H1 (cell line): ENCODE measurements around the gene OPRD1. TPM values are rescaled to one million over a fixed set of nuclear protein-coding genes. Genes with fewer than 3 reads are reported as not detected.

ENCODE experiments used
- CTCF ChIA-PET: fragments of 300-600 bp; sonication (Branson Sonifier 250); formaldehyde crosslinking; loops from one replicate; lab custom pipeline; 2021; ENCODE audit not compliant: partially characterized antibody; lab: Charles Lee
- POLR2A ChIA-PET: fragments of 300-600 bp; sonication (Branson Sonifier 250); formaldehyde crosslinking; loops from one replicate; lab custom pipeline; 2021; ENCODE audit warnings: inconsistent platforms; ENCODE audit not compliant: partially characterized antibody; lab: Charles Lee
- DNase-seq, 2 experiments: peaks; one replicate each; pipeline versions ENCODE4 v3.0.0 to v3.0.0-alpha.2; 2010 to 2022; ENCODE audit warnings: low spot score in 2 of 2, low read depth in 1 of 2, mixed read lengths in 1 of 2
- FAIRE-seq: peaks from 2 replicates; lab custom pipeline; 2011; peaks lifted over from hg19 to GRCh38; lab: Jason Lieb, UNC
- H2AFZ ChIP-seq: 2 replicates; pipeline ENCODE4 v1.8.1; 2012; ENCODE audit warnings: low read length, inconsistent platforms
- H2AK5ac ChIP-seq: 2 replicates; pipeline ENCODE4 v1.6.1; 2013; ENCODE audit warnings: low read depth, low read length
- H2BK120ac ChIP-seq: replicated peaks from 2 replicates; pipeline ENCODE3; 2013; ENCODE audit warnings: low read depth, low read length, inconsistent platforms
- H2BK12ac ChIP-seq: 2 replicates; pipeline ENCODE4 v1.6.1; 2013; ENCODE audit warnings: low read depth, low read length
- H2BK15ac ChIP-seq: 2 replicates; pipeline ENCODE4 v1.6.1; 2013; ENCODE audit warnings: low read length
- H2BK20ac ChIP-seq: 2 replicates; pipeline ENCODE4 v1.6.1; 2013; ENCODE audit warnings: low read length
- H2BK5ac ChIP-seq: 2 replicates; pipeline ENCODE4 v1.6.1; 2013; ENCODE audit warnings: low read depth, low read length
- H3K14ac ChIP-seq: 2 replicates; pipeline ENCODE4 v1.6.1; 2013; ENCODE audit warnings: inconsistent platforms; ENCODE audit not compliant: insufficient read length
- H3K18ac ChIP-seq: 2 replicates; pipeline ENCODE4 v1.6.1; 2013; ENCODE audit warnings: low read length; ENCODE audit errors: extremely low read depth
- H3K23ac ChIP-seq: 2 replicates; pipeline ENCODE4 v1.6.1; 2013; ENCODE audit warnings: inconsistent platforms; ENCODE audit not compliant: insufficient read length
- H3K23me2 ChIP-seq: 2 replicates; pipeline ENCODE4 v1.6.1; 2013; ENCODE audit warnings: low read depth, low read length
- H3K27ac ChIP-seq: 2 replicates; pipeline ENCODE4 v1.6.1; 2011; ENCODE audit warnings: low read depth, low read length, inconsistent platforms
- H3K27me3 ChIP-seq, 4 experiments: replicated peaks in 1 of 4; 1 replicate in 1 of 4; 2 replicates in 3 of 4; pipeline versions ENCODE4 v1.6.1 to v1.8.1; 2011 to 2013; ENCODE audit warnings: low read length in 3 of 4, mild to moderate bottlenecking in 3 of 4, inconsistent platforms in 2 of 4, mixed read lengths in 2 of 4, moderate library complexity in 1 of 4; ENCODE audit not compliant: control insufficient read depth in 3 of 4, insufficient read depth in 3 of 4; ENCODE audit errors: extremely low read depth in 1 of 4
- H3K36me3 ChIP-seq, 4 experiments: 2 replicates each; pipeline versions ENCODE4 v1.6.1 to v1.8.1; 2011 to 2013; ENCODE audit warnings: mild to moderate bottlenecking in 4 of 4, low read length in 3 of 4, moderate library complexity in 2 of 4, control low read depth in 1 of 4, inconsistent platforms in 1 of 4; ENCODE audit not compliant: insufficient read depth in 4 of 4, control insufficient read depth in 2 of 4
- H3K4ac ChIP-seq: replicated peaks from 2 replicates; pipeline ENCODE3; 2013; ENCODE audit warnings: low read length, low read depth, mixed read lengths, inconsistent platforms; ENCODE audit not compliant: insufficient read length
- H3K4me1 ChIP-seq, 4 experiments: replicated peaks in 1 of 4; 1 replicate in 1 of 4; 2 replicates in 3 of 4; pipeline versions ENCODE4 v1.6.1 to v1.8.1; 2011 to 2013; ENCODE audit warnings: low read length in 3 of 4, inconsistent platforms in 2 of 4, mixed read lengths in 1 of 4; ENCODE audit not compliant: insufficient read depth in 4 of 4, control insufficient read depth in 3 of 4
- H3K4me2 ChIP-seq, 2 experiments: 2 replicates each; pipeline versions ENCODE4 v1.6.1 to v1.8.1; 2011 to 2013; ENCODE audit warnings: low read depth in 2 of 2, low read length in 2 of 2, control low read depth in 1 of 2, inconsistent platforms in 1 of 2, mild to moderate bottlenecking in 1 of 2; ENCODE audit not compliant: insufficient read depth in 1 of 2
- H3K4me3 ChIP-seq, 4 experiments: fragments of 200-600, 300-600 bp in 1 of 4; sonication (generic), shearing (Covaris generic), sonication (Bioruptor Twin) in 1 of 4; 2 replicates each; pipeline versions ENCODE4 v1.5.1 to v1.8.1; 2011 to 2016; ENCODE audit warnings: low read length in 4 of 4, low read depth in 3 of 4, control low read depth in 2 of 4, inconsistent platforms in 2 of 4, mild to moderate bottlenecking in 2 of 4, mixed read lengths in 1 of 4, moderate library complexity in 1 of 4; ENCODE audit not compliant: insufficient read depth in 2 of 4; ENCODE audit errors: extremely low read depth in 1 of 4
- H3K56ac ChIP-seq: replicated peaks from 2 replicates; pipeline ENCODE3; 2013; ENCODE audit warnings: low read depth, mild to moderate bottlenecking, mixed read lengths, low read length, inconsistent platforms; ENCODE audit not compliant: insufficient read length
- H3K79me1 ChIP-seq: 2 replicates; pipeline ENCODE4 v1.6.1; 2013; ENCODE audit warnings: low read depth, low read length, control low read depth
- H3K79me2 ChIP-seq, 2 experiments: 2 replicates each; pipeline versions ENCODE4 v1.6.1 to v1.8.1; 2012 to 2013; ENCODE audit warnings: low read length in 2 of 2, mild to moderate bottlenecking in 2 of 2, inconsistent platforms in 1 of 2; ENCODE audit not compliant: insufficient read depth in 2 of 2, control insufficient read depth in 1 of 2
- H3K9ac ChIP-seq, 4 experiments: replicated peaks in 1 of 4; 1 replicate in 1 of 4; 2 replicates in 3 of 4; pipeline versions ENCODE4 v1.6.1 to v1.8.1; 2011 to 2013; ENCODE audit warnings: low read depth in 3 of 4, low read length in 3 of 4, control low read depth in 2 of 4, mild to moderate bottlenecking in 2 of 4, moderate library complexity in 2 of 4, inconsistent platforms in 1 of 4; ENCODE audit errors: extremely low read depth in 1 of 4
- H3K9me3 ChIP-seq, 2 experiments: 2 replicates each; pipeline versions ENCODE4 v1.6.1 to v1.8.1; 2012 to 2013; ENCODE audit warnings: mild to moderate bottlenecking in 2 of 2, moderate library complexity in 2 of 2, control low read depth in 1 of 2, inconsistent platforms in 1 of 2, low read depth in 1 of 2, low read length in 1 of 2, mixed read lengths in 1 of 2; ENCODE audit not compliant: insufficient read depth in 2 of 2
- H4K20me1 ChIP-seq, 2 experiments: replicated peaks in 1 of 2; 2 replicates each; pipeline versions ENCODE3 to v1.8.1; 2011 to 2013; ENCODE audit warnings: inconsistent platforms in 2 of 2, low read length in 2 of 2, mild to moderate bottlenecking in 1 of 2; ENCODE audit not compliant: insufficient read depth in 2 of 2, control insufficient read depth in 1 of 2
- H4K5ac ChIP-seq: 2 replicates; pipeline ENCODE4 v1.6.1; 2013; ENCODE audit warnings: low read length, low read depth, mixed read lengths, inconsistent platforms; ENCODE audit not compliant: insufficient read length
- H4K8ac ChIP-seq: 2 replicates; pipeline ENCODE4 v1.8.0; 2013; ENCODE audit warnings: mild to moderate bottlenecking, moderate library complexity, low read length, inconsistent platforms; ENCODE audit not compliant: insufficient read depth; ENCODE audit errors: extremely low read depth
- H4K91ac ChIP-seq: replicated peaks from 2 replicates; pipeline ENCODE3; 2013; ENCODE audit warnings: low read length, mixed read lengths, inconsistent platforms; ENCODE audit not compliant: insufficient read length
- POLR2A ChIP-seq, 2 experiments: IDR thresholded peaks; 1 replicate in 1 of 2; 2 replicates in 1 of 2; pipeline ENCODE4 v1.6.1; 2011; ENCODE audit warnings: low read depth in 2 of 2, low read length in 2 of 2, mild to moderate bottlenecking in 2 of 2; ENCODE audit errors: control extremely low read depth in 1 of 2
- RXRA ChIP-seq: IDR thresholded peaks from 2 replicates; pipeline ENCODE4 v1.6.1; 2011; ENCODE audit warnings: low read depth, mild to moderate bottlenecking, low read length, moderate library complexity; ENCODE audit not compliant: insufficient read depth
- TBP ChIP-seq: IDR thresholded peaks from 2 replicates; pipeline ENCODE4 v1.6.1; 2011; ENCODE audit warnings: low read depth, low read length, improper control_type of control experiment
- WGBS, 2 experiments: shearing (Covaris generic) in 1 of 2; methylation state at CpG; one replicate each; pipeline versions ENCODE4 v1.1.6 to v1.1.7; 2013 to 2015; ENCODE audit warnings: low lambda C conversion rate in 2 of 2, mixed read lengths in 2 of 2, inconsistent platforms in 1 of 2, low coverage in 1 of 2, missing lambda C conversion rate in 1 of 2; ENCODE audit not compliant: insufficient replicate concordance in 2 of 2, insufficient coverage in 1 of 2, insufficient read length in 1 of 2; ENCODE audit errors: extremely low coverage in 1 of 2, missing lambda C conversion rate in 1 of 2; 5-methylcytosine and 5-hydroxymethylcytosine counted together
- polyA plus RNA-seq, 7 experiments: library from polyadenylated mRNA; depleted of rRNA in 3 of 7; stranded (reverse) in 5 of 7; unstranded in 2 of 7; fragments of >200 nt in 5 of 7; fragments of 200-250 nt in 2 of 7; gene quantifications; 1 replicate in 5 of 7; 2 replicates in 1 of 7; 4 replicates in 1 of 7; pipeline versions ENCODE4 v1.2.1 to v1.2.3, GENCODE V29; 2011 to 2013; ENCODE audit warnings: missing spikeins in 2 of 7, mixed read lengths in 2 of 7
- total RNA-seq: library from RNA; stranded (reverse); fragmentation: NEBNext Ultra II Directional; extraction: Animal tissue kit (Norgen Biotek cat#: 25700); gene quantifications from 2 replicates; pipeline ENCODE4 v1.2.1, GENCODE V29; 2021

Gene OPRD1
- total and polyA plus RNA-seq, 2 of the 8 experiments (the other 6 are each of a cell fraction or from before 2014, with no cell fraction given): 2.6 to 3.7 TPM

DNA sequence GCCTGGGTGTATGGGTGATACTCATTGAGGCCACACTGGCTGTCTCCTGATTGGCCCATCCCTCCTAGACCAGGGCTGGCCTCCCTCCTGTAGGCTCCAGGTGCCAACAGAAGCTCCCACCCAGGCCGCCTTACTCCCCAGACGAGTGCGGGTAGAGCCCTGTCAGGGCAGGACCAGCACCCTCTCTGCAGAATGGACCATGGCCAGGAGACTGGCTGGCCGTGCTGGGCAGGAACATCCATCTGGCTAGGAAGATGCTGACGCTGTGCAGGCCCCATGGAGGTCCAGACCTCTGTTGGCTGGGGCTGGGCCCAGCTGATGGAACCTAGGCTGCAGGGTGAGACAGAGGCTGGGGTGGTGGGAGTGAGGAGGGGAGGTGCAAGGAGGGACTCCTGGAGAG, 77.4 kb downstream of the OPRD1 start:
- no peak overlapping the region for H2BK120ac ChIP-seq
- H3K27ac ChIP-seq: no peak overlapping the region
- POLR2A ChIA-PET: interaction anchor here (0.7 to 0.8 kb wide), 3 partner anchors 12 to 25 kb away, joined by 3 to 5 read pairs (median 4); partner anchors contain the start of gene EPB41
- H2AFZ ChIP-seq: no peak overlapping the region
- H3K23ac ChIP-seq: no peak overlapping the region
- no peak overlapping the region for H3K4me3 ChIP-seq
- no peak overlapping the region for H2BK15ac ChIP-seq
- no peaks in the 10 kb centered on the region for H4K20me1 ChIP-seq
- peaks cover 11 to 19% (median 16%) of the 10 kb centered on the region in 4 experiments for H3K4me1 ChIP-seq
- H3K79me2 ChIP-seq: no peaks in the 10 kb centered on the region
- H4K8ac ChIP-seq: no peak overlapping the region
- peaks cover 16% of the 10 kb centered on the region; the same call in 1 of the 2 replicates for H3K23me2 ChIP-seq
- no peaks in the 10 kb centered on the region for H3K36me3 ChIP-seq
- H3K9me3 ChIP-seq: no peaks in the 10 kb centered on the region
- WGBS, 2 experiments: 99% methylated on average over 5 of the region's 5 CpGs; no CpG with 5 or more reads in 1 of the 2 experiments
- no peak overlapping the region for H2AK5ac ChIP-seq
- no peak overlapping the region for H3K4ac ChIP-seq
- H3K18ac ChIP-seq: no peak overlapping the region
- no peak overlapping the region for H4K91ac ChIP-seq
- peaks cover 0 to 11% (median 6%) of the 10 kb centered on the region in 4 experiments; a peak in 4 of 7 replicates for H3K27me3 ChIP-seq
- no peak overlapping the region for H3K9ac ChIP-seq
- no peak overlapping the region for H3K14ac ChIP-seq
- H3K79me1 ChIP-seq: no peaks in the 10 kb centered on the region
- FAIRE-seq (no peak), DNase-seq (no peak)
- no peak overlapping the region for H2BK20ac ChIP-seq
- peak overlapping the region; percentile 14; the same call in 1 of the 2 replicates for H2BK12ac ChIP-seq
- H3K56ac ChIP-seq: no peak overlapping the region
- no peak overlapping the region for H2BK5ac ChIP-seq
- no peak overlapping the region for H3K4me2 ChIP-seq
- CTCF ChIA-PET: interaction anchor here (0.7 to 12.1 kb wide), 4 partner anchors 11 to 144 kb away, joined by 3 to 130 read pairs (median 4); no protein-coding TSS in a partner anchor
- H4K5ac ChIP-seq: no peak overlapping the region
- TF ChIP-seq RXRA (no peak), TBP (no peak), POLR2A (IDR thresholded peaks at IDR 0.05; ENCODE audit: control extremely low read depth in 1 of 2, low read depth in 2 of 2, low read length in 2 of 2) (no peak)
